Measurements from ENCODE around the gene CLMN. TPM values are rescaled to one million over a fixed set of nuclear protein-coding genes. Genes with fewer than 3 reads are reported as not detected.
A peak's percentile ranks its signal among the peaks of the same experiment; 100 is the strongest.

The CLMN gene
- total and polyA plus RNA-seq, 10 of the 15 experiments (the other 5 are each of a cell fraction or from before 2014, with no cell fraction given), result 7.8 to 49.3 (median 18.5) TPM

- Histone ChIP-seq H4K20me1 (ENCODE audit: control insufficient read depth, insufficient read depth) (no peaks in the 10 kb centered on the region), H3K4me2 (ENCODE audit: control insufficient read depth, insufficient read depth) (no peak overlapping the region), H3K9ac (ENCODE audit: control insufficient read depth, insufficient read depth, low read length) (no peak overlapping the region), H2AFZ (ENCODE audit: control insufficient read depth, low read depth, low read length) (peak overlapping the region; percentile 16; the same call in 1 of the 2 replicates), H3K4me1 (ENCODE audit: control insufficient read depth, insufficient read depth, low read length) (no peaks in the 10 kb centered on the region), H3K9me3 (replicated peaks; ENCODE audit: control insufficient read depth, insufficient read depth, low read length) (no peaks in the 10 kb centered on the region; the same call in 2 of the 3 replicates), H3K27me3 (replicated peaks in 1 of 2; ENCODE audit: control insufficient read depth in 2 of 2, insufficient read depth in 2 of 2, low read length in 1 of 2) (no peaks in the 10 kb centered on the region), H3K27ac (ENCODE audit: control insufficient read depth, insufficient read depth) (no peak overlapping the region), H3K4me3 (no peak overlapping the region), H3K79me2 (ENCODE audit: control insufficient read depth, insufficient read depth, low read length) (no peaks in the 10 kb centered on the region), H3K36me3 (ENCODE audit: control insufficient read depth in 2 of 2, insufficient read depth in 2 of 2, low read length in 1 of 2) (no peaks in the 10 kb centered on the region)
- intact Hi-C loops (cut with micrococcal nuclease; ENCODE audit: unreplicated experiment) (no loop called here), in situ Hi-C loops (cut with MboI) (no loop called here)
- DNase-seq (ENCODE audit: low read depth, low spot score) (no peak), ATAC-seq (no peak), FAIRE-seq (no peak)
- TF ChIP-seq TCF3 (IDR thresholded peaks at IDR 0.05; ENCODE audit: borderline replicate concordance, insufficient read depth, low read depth, low read length) (0 out of 2 replicates have a peak, but pooled peaks have one; percentile 29), IRF3 (IDR thresholded peaks at IDR 0.05) (no peak), PML (IDR thresholded peaks at IDR 0.05; ENCODE audit: low read length) (no peak), BCL11A (IDR thresholded peaks at IDR 0.05; ENCODE audit: low read depth, low read length) (no peak), RUNX3 (IDR thresholded peaks at IDR 0.05; ENCODE audit: low read length) (no peak), CEBPB (IDR thresholded peaks at IDR 0.05; ENCODE audit: borderline replicate concordance in 1 of 2, low read depth in 2 of 2, low read length in 2 of 2) (peak in 1 of 2 experiments; percentile 53; a peak in 1 of 4 replicates), ATF7 (IDR thresholded peaks at IDR 0.05; ENCODE audit: low read depth) (no peak), JUND (IDR thresholded peaks at IDR 0.05; ENCODE audit: low read depth, low read length) (no peak), CUX1 (IDR thresholded peaks at IDR 0.05; ENCODE audit: insufficient replicate concordance, low read depth, low read length) (no peak)
- BruUV-seq (replicated peaks), result no TSS peak
- SMC1A ChIA-PET (ENCODE audit: uncharacterized antibody, unreplicated experiment), result interaction anchor here (0.5 to 3.9 kb wide), 18 partner anchors 10 to 354 kb away, joined by 3 to 36 read pairs (median 8); no protein-coding TSS in a partner anchor
- 49% methylated on average over 12 of the region's 12 CpGs for WGBS (ENCODE audit: insufficient coverage, insufficient replicate concordance, low lambda C conversion rate, missing lambda C conversion rate)
- POLR2A ChIA-PET, result interaction anchor here (0.6 to 1.9 kb wide), 5 partner anchors 11 to 394 kb away, joined by 3 to 9 read pairs (median 4); no protein-coding TSS in a partner anchor
- RAD21 ChIA-PET (ENCODE audit: unreplicated experiment), result interaction anchor here (0.8 to 4.7 kb wide), 7 partner anchors 11 to 144 kb away, joined by 3 to 23 read pairs (median 9); partner anchors contain the start of gene DICER1
- CTCF ChIA-PET, result interaction anchor here (1.0 to 5.8 kb wide), 5 partner anchors 11 to 176 kb away, joined by 3 to 54 read pairs (median 4); no protein-coding TSS in a partner anchor
Observed at GRCh38 chr14:95185033-95185766, 134.5 kb downstream of the CLMN start.

All from GM12878 (cell line).